AG04450 (cell line): ENCODE results near the gene VPREB1. TPM values are rescaled to one million over a fixed set of nuclear protein-coding genes. Genes with fewer than 3 reads are reported as not detected.
"Not testable (repeated sequence)": the region's sequence is repeated elsewhere in the genome, so short reads cannot be mapped to it uniquely, and the experiment has no call there.

Source experiments
- CTCF ChIA-PET: fragments of 300-600, 350-600 bp; formaldehyde crosslinking; extraction: SDS; loops from one replicate; lab custom pipeline; 2022; ENCODE audit warnings: antibody characterized with exemption, inconsistent platforms; lab: Charles Lee
- POLR2A ChIA-PET: fragments of 350-600 bp; formaldehyde crosslinking; extraction: SDS; loops from one replicate; lab custom pipeline; 2021; ENCODE audit warnings: antibody characterized with exemption, inconsistent platforms; lab: Yijun Ruan, JAX
- DNase-seq: peaks from one replicate; pipeline ENCODE4 v3.0.0-alpha.2; 2011; ENCODE audit warnings: low read depth, low spot score
- H3K27ac ChIP-seq: one replicate; pipeline ENCODE4 v1.5.1; 2012; ENCODE audit warnings: low read depth, low read length, control low read depth
- H3K27me3 ChIP-seq: one replicate; pipeline ENCODE4 v1.6.0; 2012; ENCODE audit warnings: low read length; ENCODE audit not compliant: control insufficient read depth, insufficient read depth
- H3K4me3 ChIP-seq: 2 replicates; pipeline ENCODE4 v1.5.1; 2011; ENCODE audit warnings: mild to moderate bottlenecking, low read depth, low read length, control low read depth
- H3K9me3 ChIP-seq: 2 replicates; pipeline ENCODE4 v1.5.1; 2012; ENCODE audit warnings: low read length; ENCODE audit not compliant: control insufficient read depth, insufficient read depth
- CTCF ChIP-seq: IDR thresholded peaks from 2 replicates; pipeline ENCODE4 v1.5.1; 2011; ENCODE audit warnings: low read depth, low read length, control low read depth, inconsistent platforms
- polyA plus RNA-seq: library from polyadenylated mRNA; depleted of rRNA; stranded (reverse); fragments of >200 nt; gene quantifications from 2 replicates; pipeline ENCODE4 v1.2.3, GENCODE V29; 2011

Gene VPREB1
- polyA plus RNA-seq, 1 experiment = not detected

- ChIA-PET POLR2A (no interaction called here), CTCF (no interaction called here)
- Histone ChIP-seq H3K27ac (no peak overlapping the region), H3K4me3 (no peak overlapping the region), H3K9me3 (no peaks in the 10 kb centered on the region), H3K27me3 (peaks cover 9% of the 10 kb centered on the region)
- DNase-seq = no peak
- TF ChIP-seq CTCF = no peak
Observed at GRCh38 chr22:22219140-22219996, 25.2 kb upstream of the VPREB1 start.

GRCh38 chr22:22221043-22221442, 23.5 kb upstream of the VPREB1 start:
- H3K9me3 ChIP-seq, DNase-seq, H3K4me3 ChIP-seq, POLR2A ChIA-PET, H3K27me3 ChIP-seq, H3K27ac ChIP-seq, CTCF ChIA-PET: not testable (repeated sequence)

- TF ChIP-seq CTCF = no peak
- ChIA-PET POLR2A (no interaction called here), CTCF (interaction anchor here (0.9 to 1.5 kb wide), 3 partner anchors 19 to 196 kb away, joined by 4 to 5 read pairs (median 4); no protein-coding TSS in a partner anchor)
- Histone ChIP-seq H3K27me3 (peaks cover 10% of the 10 kb centered on the region), H3K27ac (no peak overlapping the region), H3K9me3 (no peaks in the 10 kb centered on the region), H3K4me3 (no peak overlapping the region)
- no peak for DNase-seq
Observed at GRCh38 chr22:22226448-22227187, 18.0 kb upstream of the VPREB1 start.

GRCh38 chr22:22228421-22228820, 16.2 kb upstream of the VPREB1 start:
- DNase-seq = no peak
- Histone ChIP-seq H3K27ac (no peak overlapping the region), H3K9me3 (no peaks in the 10 kb centered on the region), H3K27me3 (peaks cover 12% of the 10 kb centered on the region), H3K4me3 (no peak overlapping the region)
- CTCF ChIA-PET = no interaction called here
- no peak for TF ChIP-seq CTCF
- POLR2A ChIA-PET = no interaction called here

- TF ChIP-seq CTCF = no peak
- CTCF ChIA-PET = no interaction called here
Observed at GRCh38 chr22:22228921-22229320, 15.7 kb upstream of the VPREB1 start.

More at GRCh38 chr22:22228921-22229320, 15.7 kb upstream of the VPREB1 start:
- POLR2A ChIA-PET = no interaction called here
- DNase-seq = no peak
- Histone ChIP-seq H3K27me3 (peaks cover 12% of the 10 kb centered on the region), H3K27ac (no peak overlapping the region), H3K4me3 (no peak overlapping the region), H3K9me3 (no peaks in the 10 kb centered on the region)
